DMS53 treated with DMSO at 0.1 percent for 48 hours (cell line): ENCODE results near the gene KCTD16.
A peak's percentile ranks its signal among the peaks of the same experiment; 100 is the strongest.

Source experiments
- DNase-seq: peaks from one replicate; lab custom pipeline; 2025; ENCODE audit not compliant: unreplicated experiment; lab: John Stamatoyannopoulos, UW

KCTD16 gene

DNA sequence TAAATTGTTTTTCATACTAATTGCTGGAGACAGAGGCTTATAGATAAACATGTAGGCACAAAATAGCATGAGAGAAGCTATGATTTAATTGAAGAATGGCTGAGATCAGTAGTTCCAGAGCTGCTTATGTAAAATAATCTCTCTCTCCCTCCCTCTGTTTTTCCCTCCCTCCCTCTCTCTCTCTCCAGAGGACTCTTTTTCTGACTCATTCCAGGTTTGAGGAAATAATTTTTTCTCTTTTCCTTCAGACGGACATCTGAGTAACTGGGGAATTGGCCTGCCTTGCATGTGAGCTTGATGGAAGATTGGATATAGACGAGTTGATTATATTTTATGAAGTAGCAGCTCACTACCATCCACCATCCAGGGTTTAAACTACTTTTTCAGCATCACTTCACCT, 35.5 kb downstream of the KCTD16 start:
- no peak for DNase-seq

DNA sequence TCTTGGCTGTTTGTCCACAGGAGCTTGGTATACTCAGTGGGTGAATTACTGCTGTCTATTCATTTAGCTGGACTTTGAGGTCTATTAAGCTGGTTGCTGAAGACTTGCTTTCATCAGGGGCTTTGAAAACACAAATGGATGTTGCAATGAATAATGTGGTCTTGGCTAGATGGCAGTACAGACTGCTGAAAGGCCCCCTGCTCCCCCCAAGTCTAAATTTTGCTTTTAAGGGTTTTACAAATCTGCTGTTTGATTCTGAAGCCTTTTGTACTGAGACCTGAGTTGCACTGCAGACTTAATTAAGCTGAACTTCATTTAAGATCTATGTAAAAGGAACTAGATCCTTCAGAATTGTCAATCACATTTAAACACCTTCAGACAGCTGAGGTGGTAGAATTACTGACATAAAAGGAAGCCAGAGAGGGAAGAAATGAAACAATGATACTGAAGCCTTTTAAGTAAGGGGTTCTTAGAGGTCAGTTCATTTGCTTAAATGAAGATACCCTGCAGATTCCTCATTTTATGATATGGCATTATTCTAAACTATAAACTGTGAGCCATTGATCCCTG, 37.3 kb downstream of the KCTD16 start:
- no peak for DNase-seq

DNA sequence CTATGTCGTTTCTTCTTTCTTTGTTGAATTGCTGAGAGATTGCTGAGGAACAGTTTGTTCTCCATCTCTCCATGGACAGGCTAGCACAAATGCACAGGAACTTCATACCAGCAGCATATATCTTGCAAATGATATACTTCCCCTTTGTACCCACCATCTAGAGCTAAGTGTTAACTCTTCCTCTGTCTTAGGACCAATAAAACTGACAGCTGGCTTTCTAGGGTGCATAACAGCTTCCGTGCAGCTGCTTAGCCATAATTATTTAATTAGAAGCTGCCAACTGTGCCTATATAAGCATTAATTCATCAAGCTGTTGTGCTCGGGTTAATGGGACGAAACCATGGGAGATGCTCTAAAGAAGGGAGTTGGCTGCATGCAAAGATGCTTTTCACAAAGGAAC, 38.7 kb downstream of the KCTD16 start:
- DNase-seq, result no peak

DNA sequence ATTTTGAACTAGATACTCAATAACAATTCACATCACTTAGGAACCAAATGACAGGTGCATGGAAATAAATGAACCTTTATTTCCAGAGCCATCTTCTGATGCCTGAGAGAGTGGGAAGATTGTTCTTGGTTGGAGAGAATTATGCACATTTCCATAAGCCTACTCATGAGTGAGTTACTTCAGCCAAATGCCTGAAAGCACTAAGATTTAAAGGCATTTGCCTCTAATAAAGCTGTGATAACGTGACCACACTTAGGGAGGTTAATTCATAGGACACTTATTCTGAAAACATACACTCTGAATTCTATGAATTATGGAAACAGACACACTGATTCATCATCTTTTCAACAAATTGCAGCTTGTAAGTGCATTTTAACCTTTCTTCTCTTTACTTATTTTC, 40.0 kb downstream of the KCTD16 start:
- DNase-seq, result no peak

DNA sequence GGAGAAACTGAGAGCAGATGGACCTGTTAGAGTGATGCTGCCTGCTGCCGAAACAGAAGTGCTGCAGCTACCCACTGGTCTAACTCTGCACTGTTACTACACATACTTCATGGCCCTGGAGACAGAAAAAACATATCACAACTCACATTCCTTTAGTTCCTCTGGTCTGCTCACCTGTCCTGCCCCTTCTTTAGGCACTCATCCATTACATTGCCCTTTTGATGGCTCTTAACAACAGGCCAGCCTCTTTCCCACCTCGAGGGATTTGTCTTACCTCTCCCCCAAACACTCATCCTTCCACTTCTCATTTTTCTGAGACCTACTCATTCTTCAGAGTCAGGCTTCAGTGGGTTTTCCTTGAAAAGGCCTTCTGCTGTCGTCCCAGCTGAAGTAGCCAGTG, 49.2 kb downstream of the KCTD16 start:
- peak; percentile 94 for DNase-seq

DNA sequence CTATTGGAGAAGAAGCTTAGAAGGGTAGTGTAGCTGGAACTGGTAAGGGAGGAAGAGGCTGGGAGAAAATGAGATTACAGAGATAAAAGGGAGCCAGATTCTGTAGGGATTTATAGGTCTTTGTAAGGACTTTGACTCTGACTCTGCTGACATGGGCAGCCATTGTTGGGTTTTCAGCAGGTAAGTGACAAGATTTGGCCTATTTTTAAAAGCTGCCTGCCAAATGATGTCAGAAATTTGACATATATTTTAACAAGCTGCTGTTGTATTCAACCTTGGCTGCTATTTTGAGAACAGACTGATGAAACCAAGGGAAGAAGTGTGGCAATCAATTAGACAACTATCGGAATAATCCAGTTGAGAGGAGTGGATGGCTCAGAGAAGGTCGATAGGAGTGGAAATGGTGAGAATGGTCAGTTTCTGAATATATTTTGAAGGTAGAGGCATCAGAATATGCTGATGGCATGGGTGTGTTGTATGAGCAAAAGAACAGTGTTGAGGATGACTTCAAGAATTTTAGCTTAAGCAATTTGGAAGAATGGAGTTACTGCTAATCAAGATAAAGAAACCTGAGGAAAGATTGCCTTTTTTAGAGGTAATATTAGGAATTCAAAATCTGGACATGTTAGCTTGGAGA, 56.8 kb downstream of the KCTD16 start:
- no peak for DNase-seq

DNA sequence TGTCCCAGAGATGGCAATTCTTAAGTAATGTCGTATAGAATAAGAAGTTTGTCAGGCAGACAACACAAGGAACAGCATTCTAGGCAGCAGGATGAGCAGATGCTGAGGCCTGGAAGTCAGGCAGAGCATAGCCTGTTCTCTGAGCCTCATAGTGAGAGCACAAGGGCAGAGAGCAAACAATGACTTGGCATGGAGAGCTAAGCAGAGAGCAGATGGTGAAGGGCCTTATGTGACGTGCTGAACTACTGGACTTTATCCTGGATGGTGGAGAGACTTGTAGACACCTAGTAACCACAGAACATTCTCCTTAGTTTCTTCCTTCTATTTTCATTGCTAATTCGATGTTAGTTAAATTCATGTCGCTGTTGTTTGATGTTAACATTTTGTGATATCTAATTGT, 60.1 kb downstream of the KCTD16 start:
- DNase-seq, result peak; percentile 98

DNA sequence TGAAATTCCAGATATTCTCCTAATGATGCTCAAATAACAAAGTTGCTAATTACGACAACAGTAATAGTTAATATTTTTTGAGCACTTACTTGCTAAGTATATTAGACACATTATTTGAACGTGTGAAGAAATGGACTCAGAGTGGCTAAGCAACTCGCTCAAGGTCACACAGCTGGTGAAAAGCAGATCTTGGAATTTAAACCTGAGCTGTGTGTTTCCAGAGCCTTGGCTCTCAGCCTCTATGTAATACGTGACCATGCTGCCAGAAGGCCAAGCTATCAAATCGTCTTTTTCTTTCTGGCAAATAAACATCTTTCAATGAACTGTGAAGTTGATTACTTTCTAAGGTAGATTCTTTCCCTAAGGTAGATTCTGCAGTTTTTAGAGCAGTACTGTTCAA, 61.6 kb downstream of the KCTD16 start:
- DNase-seq, result no peak

DNA sequence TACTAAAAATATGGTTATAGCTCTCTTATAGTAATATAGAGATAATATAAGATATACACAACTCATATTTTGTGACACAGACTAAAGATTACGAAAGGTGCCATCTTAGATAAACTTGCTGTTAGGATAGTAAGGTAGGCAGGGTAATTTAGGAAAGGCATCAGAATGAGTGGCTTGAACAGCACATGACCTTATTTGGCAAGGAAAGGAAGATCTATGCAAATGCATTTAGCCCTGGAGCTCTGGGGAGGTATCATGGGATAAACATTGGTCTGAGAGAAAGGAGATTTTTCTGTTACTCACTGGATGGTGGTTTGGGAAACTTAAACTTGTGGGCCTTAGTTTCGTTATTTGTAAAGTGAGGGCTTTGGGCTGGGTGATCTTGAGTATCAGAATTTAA, 65.8 kb downstream of the KCTD16 start:
- DNase-seq, result no peak

DNA sequence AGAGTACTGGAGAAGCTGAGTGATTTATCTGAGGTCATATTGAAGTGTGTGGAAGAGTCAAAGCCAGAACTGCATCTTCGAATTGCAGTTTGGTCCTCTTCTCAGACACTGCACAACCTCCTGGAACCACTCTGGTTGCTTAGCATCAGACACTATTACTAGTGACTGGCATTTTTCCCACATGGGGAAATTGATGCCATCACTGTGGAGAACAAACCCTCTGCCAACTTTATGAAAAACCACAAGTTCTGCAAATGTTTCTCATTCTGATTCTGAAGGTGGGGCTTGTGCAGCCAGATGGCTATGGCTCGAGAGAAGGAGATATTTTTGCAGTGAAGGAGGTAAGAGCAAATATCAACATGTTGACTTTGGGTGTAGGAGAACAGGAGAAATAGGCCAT, 67.2 kb downstream of the KCTD16 start:
- DNase-seq, result no peak

DNA sequence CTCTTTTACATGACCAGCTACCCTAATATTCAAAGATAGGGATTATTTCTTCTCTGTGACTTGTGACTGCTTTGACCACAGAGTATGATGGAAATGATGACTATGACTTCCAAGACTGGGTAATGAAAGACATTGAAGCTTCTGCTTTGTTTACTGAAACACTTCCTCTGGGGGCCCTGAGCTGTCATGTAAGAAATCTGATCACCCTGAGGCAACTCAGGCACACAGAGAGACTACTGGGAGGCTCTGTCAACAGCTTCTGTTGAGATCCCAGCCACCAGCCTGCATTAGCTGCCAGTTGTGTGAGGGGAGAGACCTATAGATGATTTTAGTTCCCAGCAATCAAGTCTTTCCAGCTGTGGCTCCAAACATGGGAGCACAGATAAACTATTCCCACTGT, 76.5 kb downstream of the KCTD16 start:
- peak; percentile 67 for DNase-seq

DNA sequence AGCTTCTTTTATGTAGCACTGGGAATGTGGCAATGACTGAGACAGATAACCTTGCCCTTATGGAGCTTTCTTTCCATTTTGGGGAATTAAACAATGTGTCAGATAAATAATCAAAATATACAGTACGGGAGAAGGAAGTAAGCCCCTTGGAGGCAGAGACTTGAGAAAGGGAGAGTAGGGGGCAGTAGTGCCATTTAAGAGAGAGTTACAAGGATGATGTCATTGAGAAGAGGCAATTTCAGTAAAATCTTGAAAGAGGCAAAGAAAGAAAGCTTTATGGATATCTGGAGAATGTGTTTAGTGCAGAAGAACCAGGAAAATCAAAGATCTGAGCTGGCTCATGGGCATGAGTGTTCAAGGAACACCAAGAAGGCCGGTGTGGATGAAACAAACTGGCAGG, 77.3 kb downstream of the KCTD16 start:
- no peak for DNase-seq

DNA sequence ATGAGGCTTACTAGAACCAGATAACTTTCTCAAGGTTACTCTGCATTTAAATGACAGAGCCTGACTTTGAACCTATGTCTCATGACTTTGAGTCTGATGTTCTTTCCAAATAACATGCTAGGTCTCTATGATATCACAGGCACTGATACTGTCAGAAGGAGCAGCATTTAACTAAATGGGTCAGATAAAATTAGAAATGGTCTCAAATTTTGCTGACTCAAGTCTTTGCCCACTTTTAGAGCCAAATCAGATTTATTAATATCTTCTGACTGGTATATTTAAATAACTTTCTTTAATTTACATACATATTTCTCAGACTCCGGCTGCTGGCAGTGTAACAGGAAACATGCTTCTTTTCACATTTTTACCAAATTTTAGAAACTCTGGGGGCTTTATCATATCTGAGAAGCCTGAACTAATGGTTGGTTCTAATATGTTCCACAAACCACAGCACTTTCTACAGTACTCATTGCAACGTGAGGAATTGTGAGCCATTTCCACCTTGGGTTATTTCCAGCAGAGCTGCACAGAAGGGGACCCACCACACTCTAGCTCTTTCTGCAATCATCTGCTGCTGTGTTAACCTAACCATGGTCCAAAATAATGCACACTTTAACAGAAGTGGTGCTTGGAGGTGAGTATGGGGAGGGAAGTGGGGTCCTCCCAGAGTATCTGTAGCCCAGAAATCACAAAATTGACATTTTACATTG, 79.2 kb downstream of the KCTD16 start:
- no peak for DNase-seq

DNA sequence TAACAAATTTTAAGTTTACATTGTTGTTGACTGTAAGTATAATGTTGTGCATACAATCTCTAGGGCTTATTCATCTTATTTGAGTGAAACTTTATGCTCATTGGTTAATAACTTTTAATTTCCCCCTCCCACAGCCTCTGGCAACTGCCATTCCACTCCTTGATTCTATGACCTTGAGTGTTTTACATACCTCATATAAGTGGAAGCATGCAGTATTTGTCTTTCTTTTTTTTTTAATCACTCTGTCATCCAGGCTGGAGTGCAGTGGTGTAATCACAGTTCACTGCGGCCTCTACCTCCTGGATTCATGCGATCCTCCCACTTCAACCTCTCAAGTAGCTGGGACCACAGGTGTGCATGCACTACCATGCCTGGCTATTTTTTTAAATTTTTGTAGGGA, 83.9 kb downstream of the KCTD16 start:
- DNase-seq, result no peak

DNA sequence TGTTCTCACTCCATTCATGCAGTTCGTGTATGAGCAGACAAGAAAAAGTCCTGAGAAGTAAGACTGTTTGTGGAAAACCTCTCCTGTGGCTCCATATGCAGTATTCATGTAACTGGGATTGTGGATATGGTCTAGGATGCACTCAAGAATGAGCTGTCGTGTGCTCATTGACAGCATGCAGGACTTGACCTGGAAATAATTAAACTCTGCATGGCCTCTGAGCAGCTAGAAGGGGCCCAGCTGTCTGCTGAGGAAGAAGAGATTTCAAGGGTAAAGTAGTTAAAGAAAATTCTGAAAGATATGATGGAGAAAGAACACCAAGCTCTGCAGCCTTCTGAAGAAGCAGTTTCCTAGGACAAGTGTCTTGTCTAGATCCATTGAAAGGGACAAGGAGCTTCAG, 89.4 kb downstream of the KCTD16 start:
- DNase-seq, result no peak

DNA sequence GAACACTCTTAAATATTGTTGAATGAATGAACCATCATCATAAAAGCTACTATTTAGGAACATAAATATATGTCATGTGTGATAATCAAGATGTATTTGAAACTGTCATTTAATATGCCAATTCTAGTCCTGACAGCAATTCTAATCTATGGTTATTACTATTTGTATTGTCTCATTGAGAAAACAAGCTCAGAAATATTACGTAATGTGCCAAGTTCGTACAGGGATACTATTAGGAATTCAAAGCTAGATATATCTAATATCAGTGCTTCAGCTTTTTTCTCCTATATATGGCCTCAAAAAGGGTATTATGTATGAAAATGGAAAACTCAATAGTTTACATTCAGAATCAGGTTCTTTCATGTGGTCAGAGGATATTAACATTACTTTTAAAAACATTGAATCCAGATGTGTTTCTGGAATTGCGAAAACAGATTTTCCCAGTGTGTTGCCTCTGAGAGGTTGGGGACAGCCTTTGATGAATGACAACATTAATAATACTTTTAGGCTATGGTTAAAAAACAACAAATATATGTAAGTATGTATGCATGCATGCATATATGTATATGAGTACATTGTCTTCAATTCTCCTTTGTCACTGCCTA, 95.1 kb downstream of the KCTD16 start:
- no peak for DNase-seq

DNA sequence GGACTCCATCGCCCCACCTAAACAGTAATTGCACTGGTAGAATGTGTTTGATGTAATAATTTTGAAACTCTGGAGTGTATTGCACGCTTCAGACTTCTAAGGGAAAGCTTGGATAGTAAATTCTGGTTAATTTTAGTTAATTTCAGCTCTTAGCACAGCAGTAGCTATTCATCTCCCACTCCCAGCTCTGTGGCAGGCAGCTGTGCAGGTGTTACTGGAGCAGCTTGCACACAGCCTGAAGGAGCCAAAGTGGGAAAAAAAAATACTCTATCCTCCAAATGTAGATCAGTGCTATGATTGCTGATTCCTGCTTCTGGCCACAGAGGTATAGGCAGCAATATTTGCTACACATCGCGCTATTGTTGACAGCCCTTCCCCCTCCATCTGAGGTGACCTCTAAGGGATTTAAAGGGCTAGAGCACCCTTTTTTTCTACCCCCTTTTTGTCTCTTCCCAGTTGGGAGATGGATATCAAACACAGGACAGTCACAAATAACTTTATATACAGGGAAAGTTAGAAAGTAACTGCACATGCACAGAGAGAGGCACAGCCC, 97.4 kb downstream of the KCTD16 start:
- DNase-seq, result no peak

DNA sequence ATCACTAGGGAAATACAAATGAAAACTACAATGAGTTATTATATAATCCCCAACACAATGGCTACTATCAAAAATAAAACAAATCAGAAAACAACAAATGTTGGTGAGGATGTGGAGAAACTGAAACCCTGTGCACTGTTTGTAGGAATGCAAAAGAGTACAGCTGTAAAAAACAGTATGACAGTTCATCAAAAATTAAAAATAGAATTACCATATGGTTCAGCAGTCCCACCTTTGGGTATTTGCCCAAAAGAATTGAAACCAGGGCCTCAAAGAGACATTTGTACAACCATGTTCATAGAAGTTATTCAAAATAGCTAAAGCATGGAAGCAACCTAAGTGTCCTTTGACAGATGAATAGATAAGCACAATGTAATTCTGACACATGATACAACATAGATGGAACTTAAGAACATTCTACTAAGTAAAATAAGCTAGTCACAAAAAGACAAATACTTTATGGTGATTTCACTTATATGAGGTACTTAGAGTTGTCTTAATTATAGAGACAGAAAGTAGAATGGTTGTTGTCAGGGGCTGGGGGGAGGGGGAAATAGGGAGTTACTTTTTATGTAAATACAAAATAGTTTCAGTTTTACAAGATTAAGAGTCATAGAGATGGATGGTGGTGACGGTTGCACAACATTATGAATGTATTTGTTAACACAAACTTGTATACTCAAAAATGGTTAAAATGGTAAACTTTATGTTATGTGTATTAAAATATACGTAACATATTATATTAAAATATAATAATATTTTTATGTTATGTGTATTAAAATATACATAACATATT, 102.8 kb downstream of the KCTD16 start:
- no peak for DNase-seq

DNA sequence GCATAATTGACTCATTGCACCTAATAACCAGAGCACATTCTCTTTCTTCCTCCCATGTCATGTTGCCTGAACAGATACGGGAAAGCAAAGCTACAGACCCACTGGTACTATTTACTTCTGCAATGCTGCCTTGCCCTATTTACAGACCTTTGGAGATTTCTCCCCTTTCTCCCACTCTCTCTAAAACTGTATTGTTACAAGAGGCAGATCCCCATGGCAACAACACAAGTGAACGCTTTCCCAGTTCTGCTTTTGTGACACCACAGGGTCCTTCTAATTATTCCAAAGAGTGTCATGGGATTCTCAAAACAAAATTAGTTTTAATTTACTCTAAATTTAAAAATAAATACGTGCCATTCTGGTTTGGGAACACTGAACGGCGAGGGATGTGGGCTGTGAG, 104.7 kb downstream of the KCTD16 start:
- no peak for DNase-seq

DNA sequence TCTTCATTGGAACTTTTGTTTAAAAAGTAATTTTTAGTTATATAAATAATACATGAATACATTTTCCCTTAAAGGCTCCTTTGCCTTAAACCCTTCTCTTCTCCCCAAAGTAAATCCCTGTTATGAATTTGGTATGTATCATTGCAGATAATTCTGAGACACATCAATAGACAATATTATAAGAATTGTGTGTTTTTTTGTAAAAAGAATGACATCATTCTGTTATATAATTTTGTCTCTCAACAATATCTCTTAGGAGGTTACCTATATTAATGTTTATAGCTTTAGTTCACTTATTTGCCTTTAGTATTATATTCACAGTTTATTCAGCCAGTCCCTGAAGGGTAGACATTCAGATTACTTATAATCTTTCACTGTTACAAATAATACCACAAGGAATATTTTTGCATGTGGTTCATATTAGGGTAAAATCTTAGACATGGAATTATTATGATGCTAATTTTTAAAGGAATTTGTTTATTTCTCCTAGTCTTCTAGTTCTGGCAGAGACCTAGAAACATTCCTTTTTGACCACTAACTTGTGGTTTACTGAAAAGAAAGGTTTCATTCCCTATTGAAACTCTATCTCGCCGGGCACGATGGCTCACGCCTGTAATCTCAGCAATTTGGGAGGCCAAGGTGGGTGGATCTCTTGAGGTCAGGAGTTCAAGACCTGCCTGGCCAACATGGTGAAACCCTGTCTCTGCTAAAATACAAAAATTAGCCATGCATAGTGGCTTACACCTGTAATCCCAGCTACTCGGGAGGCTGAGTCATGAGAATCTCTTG, 105.6 kb downstream of the KCTD16 start:
- no peak for DNase-seq
